ENCODE results near the gene IGSF9B. TPM values are rescaled to one million over a fixed set of nuclear protein-coding genes. Genes with fewer than 3 reads are reported as not detected.

The IGSF9B gene
- total RNA-seq, 1 donor from 2014 or later: 209 TPM

DNA sequence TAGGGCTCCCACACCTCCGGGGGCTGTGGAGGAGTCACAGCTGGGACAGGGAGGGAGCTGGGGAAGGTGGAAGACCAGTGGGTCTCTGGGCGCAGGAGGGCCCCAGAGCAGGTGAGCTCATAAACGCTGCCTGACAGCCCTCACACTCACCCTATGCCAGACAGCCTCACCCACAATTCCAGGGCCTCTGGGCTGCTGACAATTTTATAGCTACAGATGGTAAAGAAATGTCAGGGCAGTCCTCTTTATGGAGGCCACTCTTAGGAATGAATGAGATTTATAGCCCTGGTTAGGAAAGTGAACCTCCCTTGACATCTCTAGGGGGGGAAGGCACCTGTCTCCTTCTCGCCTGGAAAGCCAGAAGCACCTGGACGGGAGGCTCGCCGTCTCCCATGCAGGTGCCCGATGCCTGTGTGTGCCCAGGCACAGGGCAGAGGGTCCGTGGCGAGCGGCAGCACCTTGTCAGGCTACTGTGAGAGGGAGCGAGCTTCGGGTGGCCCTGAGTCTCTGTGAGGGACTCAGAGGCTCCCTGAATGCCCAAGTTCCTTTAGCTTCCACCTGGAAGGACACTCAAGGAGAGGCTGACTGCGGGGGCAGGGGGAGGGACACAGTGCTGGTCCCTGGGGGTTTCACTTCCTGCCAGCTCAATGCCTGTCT is 39.9 kb downstream of the IGSF9B start:
- TF ChIP-seq, protein P1, sequence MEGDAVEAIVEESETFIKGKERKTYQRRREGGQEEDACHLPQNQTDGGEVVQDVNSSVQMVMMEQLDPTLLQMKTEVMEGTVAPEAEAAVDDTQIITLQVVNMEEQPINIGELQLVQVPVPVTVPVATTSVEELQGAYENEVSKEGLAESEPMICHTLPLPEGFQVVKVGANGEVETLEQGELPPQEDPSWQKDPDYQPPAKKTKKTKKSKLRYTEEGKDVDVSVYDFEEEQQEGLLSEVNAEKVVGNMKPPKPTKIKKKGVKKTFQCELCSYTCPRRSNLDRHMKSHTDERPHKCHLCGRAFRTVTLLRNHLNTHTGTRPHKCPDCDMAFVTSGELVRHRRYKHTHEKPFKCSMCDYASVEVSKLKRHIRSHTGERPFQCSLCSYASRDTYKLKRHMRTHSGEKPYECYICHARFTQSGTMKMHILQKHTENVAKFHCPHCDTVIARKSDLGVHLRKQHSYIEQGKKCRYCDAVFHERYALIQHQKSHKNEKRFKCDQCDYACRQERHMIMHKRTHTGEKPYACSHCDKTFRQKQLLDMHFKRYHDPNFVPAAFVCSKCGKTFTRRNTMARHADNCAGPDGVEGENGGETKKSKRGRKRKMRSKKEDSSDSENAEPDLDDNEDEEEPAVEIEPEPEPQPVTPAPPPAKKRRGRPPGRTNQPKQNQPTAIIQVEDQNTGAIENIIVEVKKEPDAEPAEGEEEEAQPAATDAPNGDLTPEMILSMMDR (IDR thresholded peaks at IDR 0.05; ENCODE audit: partially characterized antibody, unreplicated experiment): no peak
- Mint-ChIP-seq H3K4me3 (ENCODE audit: unreplicated experiment) (no peak overlapping the region), H3K27ac (ENCODE audit: unreplicated experiment) (no peak overlapping the region)

DNA sequence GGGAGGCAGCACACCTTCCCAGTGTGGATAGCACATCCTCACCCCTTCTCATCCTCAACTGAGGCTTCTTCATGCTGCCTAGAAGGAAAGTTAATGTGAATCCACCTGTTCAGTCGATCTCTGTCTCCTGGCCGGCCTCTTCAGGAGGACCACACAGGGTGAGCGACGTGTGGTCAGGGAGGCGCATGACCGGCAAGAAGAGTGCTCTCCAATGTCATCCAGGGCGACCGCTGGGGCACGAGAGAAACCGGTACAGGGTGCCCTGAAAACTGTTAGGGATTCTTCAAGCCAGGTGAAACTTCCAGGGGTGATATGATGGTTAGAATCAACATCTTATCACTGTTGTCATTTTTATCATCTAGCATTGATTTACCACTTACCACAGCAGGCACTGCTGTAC is 43.0 kb downstream of the IGSF9B start:
- Mint-ChIP-seq H3K9me3 (ENCODE audit: unreplicated experiment) (peaks cover 7% of the 10 kb centered on the region), H3K4me3 (ENCODE audit: unreplicated experiment) (no peak overlapping the region), H3K27me3 (ENCODE audit: unreplicated experiment) (peaks cover 4% of the 10 kb centered on the region), H3K4me1 (ENCODE audit: low read depth, unreplicated experiment) (peaks cover 6% of the 10 kb centered on the region), H3K36me3 (ENCODE audit: unreplicated experiment) (no peaks in the 10 kb centered on the region), H3K27ac (ENCODE audit: unreplicated experiment) (no peak overlapping the region)
- TF ChIP-seq, protein P1 (IDR thresholded peaks at IDR 0.05; ENCODE audit: partially characterized antibody, unreplicated experiment): no peak
- no peak for DNase-seq

More for the DNA sequence above, 39.9 kb downstream of the IGSF9B start:
- Mint-ChIP-seq H3K27me3 (ENCODE audit: unreplicated experiment) (peaks cover 6% of the 10 kb centered on the region), H3K9me3 (ENCODE audit: unreplicated experiment) (peaks cover 9% of the 10 kb centered on the region), H3K36me3 (ENCODE audit: unreplicated experiment) (peaks cover 8% of the 10 kb centered on the region), H3K4me1 (ENCODE audit: low read depth, unreplicated experiment) (peaks cover 6% of the 10 kb centered on the region)
- DNase-seq: no peak

DNA sequence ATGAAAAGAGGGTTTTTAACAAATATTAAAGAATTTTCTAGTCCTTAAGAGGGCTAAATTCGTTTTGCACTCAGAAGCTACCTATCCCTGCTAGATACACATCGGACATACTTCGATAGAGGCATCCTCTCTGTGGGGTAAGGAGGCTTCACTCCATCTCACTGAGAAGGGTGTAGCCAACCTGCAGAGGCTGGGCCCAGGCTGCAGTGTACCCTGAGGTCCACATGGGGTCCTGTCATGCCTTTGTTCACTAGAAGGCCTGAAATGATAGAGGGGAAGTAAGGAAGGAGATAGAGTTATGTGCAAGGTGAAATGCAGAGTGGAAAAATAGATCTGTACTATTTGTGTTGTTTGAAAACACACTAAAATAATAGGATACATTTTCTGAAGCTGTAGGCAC is 45.6 kb downstream of the IGSF9B start:
- no peak overlapping the region for H3K4me3 Mint-ChIP-seq (ENCODE audit: unreplicated experiment)
- TF ChIP-seq, protein P1 (IDR thresholded peaks at IDR 0.05; ENCODE audit: partially characterized antibody, unreplicated experiment): peak; percentile 27
- H3K9me3 Mint-ChIP-seq (ENCODE audit: unreplicated experiment): peaks cover 11% of the 10 kb centered on the region
- peaks cover 2% of the 10 kb centered on the region for H3K4me1 Mint-ChIP-seq (ENCODE audit: low read depth, unreplicated experiment)
- H3K36me3 Mint-ChIP-seq (ENCODE audit: unreplicated experiment): no peaks in the 10 kb centered on the region
- no peak for DNase-seq
- H3K27me3 Mint-ChIP-seq (ENCODE audit: unreplicated experiment): peaks cover 3% of the 10 kb centered on the region
- H3K27ac Mint-ChIP-seq (ENCODE audit: unreplicated experiment): no peak overlapping the region

DNA sequence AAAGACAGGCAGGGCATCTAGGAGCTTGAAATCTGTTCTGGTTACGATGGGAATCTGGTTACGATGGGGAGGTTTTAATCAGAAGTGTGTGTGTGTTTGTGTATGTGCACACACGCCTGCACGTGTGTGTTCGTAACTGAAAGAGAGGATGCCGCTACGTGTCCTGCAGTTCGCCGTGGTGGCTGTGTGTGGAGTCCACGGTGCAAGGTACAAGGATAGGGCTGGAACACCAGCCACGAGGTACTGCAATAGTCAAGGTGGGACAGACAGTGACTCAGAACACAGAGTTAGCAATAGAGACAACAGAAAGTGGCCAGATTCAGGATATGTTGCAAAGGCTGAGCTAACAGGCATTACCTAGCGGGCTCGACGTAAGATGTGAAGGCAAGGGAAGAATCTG is 46.7 kb downstream of the IGSF9B start:
- Mint-ChIP-seq H3K9me3 (ENCODE audit: unreplicated experiment) (peaks cover 16% of the 10 kb centered on the region), H3K27ac (ENCODE audit: unreplicated experiment) (no peak overlapping the region), H3K36me3 (ENCODE audit: unreplicated experiment) (peaks cover 9% of the 10 kb centered on the region), H3K4me3 (ENCODE audit: unreplicated experiment) (no peak overlapping the region), H3K27me3 (ENCODE audit: unreplicated experiment) (peaks cover 5% of the 10 kb centered on the region), H3K4me1 (ENCODE audit: low read depth, unreplicated experiment) (peaks cover 5% of the 10 kb centered on the region)
- TF ChIP-seq, protein P1 (IDR thresholded peaks at IDR 0.05; ENCODE audit: partially characterized antibody, unreplicated experiment): no peak
- no peak for DNase-seq

DNA sequence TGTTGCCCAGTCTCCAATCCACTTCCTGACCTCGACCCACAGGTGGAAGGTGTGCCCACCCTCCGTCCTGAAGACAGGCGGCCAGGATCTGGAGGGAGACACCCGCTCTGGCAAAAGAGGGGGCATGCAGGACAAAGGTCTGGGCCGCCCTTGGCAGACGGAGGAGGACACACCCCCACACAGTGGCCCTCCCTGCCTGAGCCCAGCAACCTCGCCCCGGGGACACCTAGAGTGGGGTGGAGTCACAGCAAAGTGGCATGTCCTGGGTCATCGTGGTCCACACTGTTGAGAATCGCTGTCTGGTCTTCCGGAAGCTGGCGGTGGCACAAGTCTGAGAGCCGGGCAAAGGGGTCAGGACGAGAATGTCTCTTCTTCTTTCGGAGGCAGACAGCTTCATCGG is 47.9 kb downstream of the IGSF9B start:
- Mint-ChIP-seq H3K4me1 (ENCODE audit: low read depth, unreplicated experiment) (peaks cover 3% of the 10 kb centered on the region), H3K36me3 (ENCODE audit: unreplicated experiment) (peaks cover 9% of the 10 kb centered on the region)

More for the DNA sequence above, 47.9 kb downstream of the IGSF9B start:
- TF ChIP-seq, protein P1 (IDR thresholded peaks at IDR 0.05; ENCODE audit: partially characterized antibody, unreplicated experiment): no peak
- Mint-ChIP-seq H3K4me3 (ENCODE audit: unreplicated experiment) (no peak overlapping the region), H3K9me3 (ENCODE audit: unreplicated experiment) (peaks cover 20% of the 10 kb centered on the region), H3K27me3 (ENCODE audit: unreplicated experiment) (peaks cover 12% of the 10 kb centered on the region), H3K27ac (ENCODE audit: unreplicated experiment) (no peak overlapping the region)
- no peak for DNase-seq
